ENCODE results near the gene WWP2. TPM values are rescaled to one million over a fixed set of nuclear protein-coding genes. Genes with fewer than 3 reads are reported as not detected.
"Not testable (repeated sequence)": the region's sequence is repeated elsewhere in the genome, so short reads cannot be mapped to it uniquely, and the experiment has no call there.

WWP2 gene
- polyA plus RNA-seq, 1 donor from 2014 or later: 11.9 TPM

- no peaks in the 10 kb centered on the region for H3K9me3 ChIP-seq (ENCODE audit: low read length)
- no peak overlapping the region for H3K27ac ChIP-seq (ENCODE audit: low read length)
- H2AFZ ChIP-seq (ENCODE audit: low read depth, low read length): no peak overlapping the region
- H3K4me3 ChIP-seq (ENCODE audit: low read length): no peak overlapping the region
- no peak overlapping the region for H3K9ac ChIP-seq (ENCODE audit: low read length)
- H3F3A ChIP-seq (ENCODE audit: insufficient read depth, low read length, poor library complexity, severe bottlenecking): no peaks in the 10 kb centered on the region
- TF ChIP-seq REST (IDR thresholded peaks at IDR 0.05; ENCODE audit: borderline replicate concordance) (no peak), RAD21 (conservative IDR thresholded peaks at IDR 0.05) (no peak)
- H3K79me2 ChIP-seq (replicated peaks; ENCODE audit: insufficient read depth, low read length): peaks cover 15% of the 10 kb centered on the region
- no peaks in the 10 kb centered on the region for H4K20me1 ChIP-seq (ENCODE audit: insufficient read depth)
- H3K27me3 ChIP-seq (ENCODE audit: insufficient read depth, low read depth, low read length): no peaks in the 10 kb centered on the region
- no peak overlapping the region for H3K4me2 ChIP-seq (ENCODE audit: low read length)
- H3K36me3 ChIP-seq (ENCODE audit: insufficient read depth, low read length): no peaks in the 10 kb centered on the region
- no peaks in the 10 kb centered on the region for H3K9me2 ChIP-seq (ENCODE audit: insufficient read depth, low read length)
Observed at GRCh38 chr16:69756705-69757104, 5.4 kb upstream of the WWP2 start.

GRCh38 chr16:69757375-69757774, 4.8 kb upstream of the WWP2 start:
- H3K9me3 ChIP-seq (ENCODE audit: low read length); H3K4me3 ChIP-seq (ENCODE audit: low read length); H4K20me1 ChIP-seq (ENCODE audit: insufficient read depth); H3K27me3 ChIP-seq (ENCODE audit: insufficient read depth, low read depth, low read length); H2AFZ ChIP-seq (ENCODE audit: low read depth, low read length); H3K27ac ChIP-seq (ENCODE audit: low read length); H3K4me2 ChIP-seq (ENCODE audit: low read length); H3K9ac ChIP-seq (ENCODE audit: low read length); H3K9me2 ChIP-seq (ENCODE audit: insufficient read depth, low read length); H3K36me3 ChIP-seq (ENCODE audit: insufficient read depth, low read length); H3F3A ChIP-seq (ENCODE audit: insufficient read depth, low read length, poor library complexity, severe bottlenecking): not testable (repeated sequence)
- H3K79me2 ChIP-seq (replicated peaks; ENCODE audit: insufficient read depth, low read length): peaks cover 15% of the 10 kb centered on the region

GRCh38 chr16:69762814-69763598, 874 bp downstream of the WWP2 start:
- peak overlapping the region; percentile 45 for H3K27ac ChIP-seq (ENCODE audit: low read length)

More at GRCh38 chr16:69762814-69763598, 874 bp downstream of the WWP2 start:
- H3K79me2 ChIP-seq (replicated peaks; ENCODE audit: insufficient read depth, low read length): peaks cover 9% of the 10 kb centered on the region
- no peaks in the 10 kb centered on the region for H3F3A ChIP-seq (ENCODE audit: insufficient read depth, low read length, poor library complexity, severe bottlenecking)
- no peaks in the 10 kb centered on the region for H3K9me3 ChIP-seq (ENCODE audit: low read length)
- TF ChIP-seq MXI1 (conservative IDR thresholded peaks at IDR 0.05; ENCODE audit: poor library complexity, severe bottlenecking): no peak
- no peak for TF ChIP-seq RAD21 (conservative IDR thresholded peaks at IDR 0.05)
- no peak for TF ChIP-seq EZH2 (IDR thresholded peaks at IDR 0.05; ENCODE audit: borderline replicate concordance, insufficient read depth, low read length, poor library complexity, severe bottlenecking)
- no peak for TF ChIP-seq REST (IDR thresholded peaks at IDR 0.05; ENCODE audit: borderline replicate concordance)
- no peak for TF ChIP-seq EP300 (conservative IDR thresholded peaks at IDR 0.05; ENCODE audit: poor library complexity, severe bottlenecking)
- TF ChIP-seq CTCF (IDR thresholded peaks at IDR 0.05; ENCODE audit: poor library complexity, severe bottlenecking): no peak
- no peak for TF ChIP-seq POLR2AphosphoS5 (IDR thresholded peaks at IDR 0.05)
- no peak for TF ChIP-seq TAF1 (IDR thresholded peaks at IDR 0.05; ENCODE audit: low read depth)
- no peak for TF ChIP-seq SMC3 (conservative IDR thresholded peaks at IDR 0.05; ENCODE audit: poor library complexity)
- H3K4me2 ChIP-seq (ENCODE audit: low read length): peak overlapping the region; percentile 94
- H3K36me3 ChIP-seq (ENCODE audit: insufficient read depth, low read length): no peaks in the 10 kb centered on the region
- no peaks in the 10 kb centered on the region for H3K27me3 ChIP-seq (ENCODE audit: insufficient read depth, low read depth, low read length)
- no peaks in the 10 kb centered on the region for H4K20me1 ChIP-seq (ENCODE audit: insufficient read depth)
- peak overlapping the region; percentile 75 for H3K9ac ChIP-seq (ENCODE audit: low read length)
- H3K4me3 ChIP-seq (ENCODE audit: low read length): peak overlapping the region; percentile 91
- peak overlapping the region; percentile 80 for H2AFZ ChIP-seq (ENCODE audit: low read depth, low read length)
- no peaks in the 10 kb centered on the region for H3K9me2 ChIP-seq (ENCODE audit: insufficient read depth, low read length)
